Neural cell (in vitro differentiated cells): ENCODE measurements around the gene CDYL. TPM values are rescaled to one million over a fixed set of nuclear protein-coding genes. Genes with fewer than 3 reads are reported as not detected.
A peak's percentile ranks its signal among the peaks of the same experiment; 100 is the strongest.

Source experiments
- H2AFZ ChIP-seq: fragments of 200-600, 300-800 bp; sonication (generic), shearing (Covaris generic); 2 replicates; pipeline ENCODE4 v1.6.0; 2014; ENCODE audit warnings: low read depth, mild to moderate bottlenecking, antibody characterized with exemption, low read length, moderate library complexity
- H3F3A ChIP-seq: fragments of 200-600 bp; shearing (Covaris generic); 2 replicates; pipeline ENCODE4 v1.6.1; 2016; ENCODE audit warnings: mild to moderate bottlenecking, moderate library complexity, mixed read lengths, antibody characterized with exemption, low read length; ENCODE audit not compliant: insufficient read depth, poor library complexity, severe bottlenecking
- H3K27ac ChIP-seq: fragments of 200-600, 300-800 bp; sonication (generic), shearing (Covaris generic); 2 replicates; pipeline ENCODE4 v1.5.1; 2014; ENCODE audit warnings: mild to moderate bottlenecking, low read length, moderate library complexity
- H3K27me3 ChIP-seq: fragments of 300-800, 200-600 bp; sonication (generic), shearing (Covaris generic); 2 replicates; pipeline ENCODE4 v1.6.0; 2014; ENCODE audit warnings: mild to moderate bottlenecking, low read depth, low read length, moderate library complexity; ENCODE audit not compliant: insufficient read depth
- H3K36me3 ChIP-seq: fragments of 300-800, 200-600 bp; sonication (generic), shearing (Covaris generic); 2 replicates; pipeline ENCODE4 v1.5.1; 2014; ENCODE audit warnings: mild to moderate bottlenecking, antibody characterized with exemption, low read length, moderate library complexity; ENCODE audit not compliant: insufficient read depth
- H3K4me2 ChIP-seq: fragments of 300-800, 200-600 bp; sonication (generic), shearing (Covaris generic); 2 replicates; pipeline ENCODE4 v1.6.0; 2014; ENCODE audit warnings: mild to moderate bottlenecking, low read length
- H3K4me3 ChIP-seq: fragments of 300-800, 200-600 bp; sonication (generic), shearing (Covaris generic); 2 replicates; pipeline ENCODE4 v1.5.1; 2014; ENCODE audit warnings: mild to moderate bottlenecking, low read length, moderate library complexity
- H3K79me2 ChIP-seq: fragments of 200-600 bp; shearing (Covaris generic); replicated peaks from 2 replicates; pipeline ENCODE4 v1.6.0; 2014; ENCODE audit warnings: mild to moderate bottlenecking, low read length, moderate library complexity; ENCODE audit not compliant: insufficient read depth
- H3K9ac ChIP-seq: fragments of 300-800, 200-600 bp; sonication (generic), shearing (Covaris generic); 2 replicates; pipeline ENCODE4 v1.6.1; 2016; ENCODE audit warnings: mild to moderate bottlenecking, low read length, mixed read lengths
- H3K9me2 ChIP-seq: fragments of 200-600 bp; shearing (Covaris generic); 2 replicates; pipeline ENCODE4 v1.6.1; 2016; ENCODE audit warnings: mild to moderate bottlenecking, low read length, mixed read lengths; ENCODE audit not compliant: insufficient read depth
- H3K9me3 ChIP-seq: fragments of 200-600, 300-800 bp; sonication (generic), shearing (Covaris generic); 2 replicates; pipeline ENCODE4 v1.6.1; 2016; ENCODE audit warnings: mild to moderate bottlenecking, mixed run types, low read length, moderate library complexity, mixed read lengths
- H4K20me1 ChIP-seq: fragments of 200-600 bp; shearing (Covaris generic); 2 replicates; pipeline ENCODE4 v1.6.1; 2016; ENCODE audit warnings: mild to moderate bottlenecking, mixed run types; ENCODE audit not compliant: insufficient read depth
- CTCF ChIP-seq: fragments of 450-650 bp; IDR thresholded peaks from 2 replicates; pipeline ENCODE4 v1.5.1; 2014; ENCODE audit warnings: antibody characterized with exemption, mild to moderate bottlenecking, moderate library complexity; ENCODE audit not compliant: poor library complexity, severe bottlenecking
- EP300 ChIP-seq: fragments of 450-650 bp; conservative IDR thresholded peaks from 2 replicates; pipeline ENCODE4 v1.6.1; 2014; ENCODE audit warnings: antibody characterized with exemption, mild to moderate bottlenecking, moderate library complexity; ENCODE audit not compliant: poor library complexity, severe bottlenecking
- EZH2 ChIP-seq: fragments of 200-600, 300-800 bp; shearing (Covaris generic), sonication (generic); IDR thresholded peaks from 2 replicates; pipeline ENCODE4 v1.6.1; 2014; ENCODE audit warnings: antibody characterized with exemption, low read length, borderline replicate concordance, mild to moderate bottlenecking; ENCODE audit not compliant: insufficient read depth, poor library complexity, severe bottlenecking
- MXI1 ChIP-seq: fragments of 450-650 bp; conservative IDR thresholded peaks from 2 replicates; pipeline ENCODE4 v1.6.1; 2014; ENCODE audit warnings: antibody characterized with exemption, mild to moderate bottlenecking; ENCODE audit not compliant: poor library complexity, severe bottlenecking
- POLR2AphosphoS5 ChIP-seq: IDR thresholded peaks from 2 replicates; pipeline ENCODE4 v1.6.1; 2012
- RAD21 ChIP-seq: fragments of 450-650 bp; conservative IDR thresholded peaks from 2 replicates; pipeline ENCODE4 v1.6.1; 2014; ENCODE audit warnings: antibody characterized with exemption, mild to moderate bottlenecking, moderate library complexity
- REST ChIP-seq: IDR thresholded peaks from 2 replicates; pipeline ENCODE4 v1.6.1; 2012; ENCODE audit warnings: borderline replicate concordance
- SMC3 ChIP-seq: fragments of 450-650 bp; conservative IDR thresholded peaks from 2 replicates; pipeline ENCODE4 v1.6.1; 2014; ENCODE audit warnings: antibody characterized with exemption, mild to moderate bottlenecking, moderate library complexity; ENCODE audit not compliant: poor library complexity
- TAF1 ChIP-seq: IDR thresholded peaks from 2 replicates; pipeline ENCODE4 v1.6.1; 2012; ENCODE audit warnings: low read depth
- polyA plus RNA-seq: library from polyadenylated mRNA; depleted of rRNA; stranded (reverse); fragments of >200 nt; gene quantifications from 2 replicates; pipeline ENCODE4 v1.2.3, GENCODE V29; 2014

CDYL gene
- polyA plus RNA-seq, 1 donor from 2014 or later, result 5.2 TPM

- Histone ChIP-seq H3K27ac (no peak within 1 kb of the TSS), H3K4me3 (peak within 1 kb of the TSS; percentile 80), H3K9ac (peak within 1 kb of the TSS; percentile 40), H2AFZ (peak within 1 kb of the TSS; percentile 82), H3K4me2 (peak within 1 kb of the TSS; percentile 52), H3F3A (no peaks in the 10 kb centered on the region), H3K79me2 (no peaks in the 10 kb centered on the region), H3K9me2 (no peaks in the 10 kb centered on the region), H3K36me3 (no peaks in the 10 kb centered on the region), H3K9me3 (no peaks in the 10 kb centered on the region), H4K20me1 (no peaks in the 10 kb centered on the region), H3K27me3 (no peaks in the 10 kb centered on the region)
- no peak for TF ChIP-seq REST
- TF ChIP-seq CTCF, result peak; percentile 79
- TF ChIP-seq MXI1, result peak; percentile 99
- TF ChIP-seq SMC3, result no peak
- no peak for TF ChIP-seq EZH2
- TF ChIP-seq EP300, result no peak
- TF ChIP-seq RAD21, result no peak
- TF ChIP-seq POLR2AphosphoS5, result no peak
- TF ChIP-seq TAF1, result no peak
Observed at GRCh38 chr6:5003604-5004372, 227.6 kb downstream of the CDYL start, which contains the start of gene RPP40. TSS of gene RPP40 (minus strand) at chr6:5004037. CDS start at chr6:5004002, 35 bp downstream.

GRCh38 chr6:5004373-5005037, 228.3 kb downstream of the CDYL start:
- Histone ChIP-seq H3K36me3 (no peaks in the 10 kb centered on the region), H3K79me2 (no peaks in the 10 kb centered on the region), H3F3A (no peaks in the 10 kb centered on the region), H3K4me3 (peak overlapping the region; percentile 80), H3K9me2 (no peaks in the 10 kb centered on the region), H3K4me2 (peak overlapping the region; percentile 52), H3K9me3 (no peaks in the 10 kb centered on the region), H2AFZ (peak overlapping the region; percentile 24), H3K9ac (peak overlapping the region; percentile 31), H4K20me1 (no peaks in the 10 kb centered on the region), H3K27ac (no peak overlapping the region), H3K27me3 (no peaks in the 10 kb centered on the region)
- TF ChIP-seq TAF1 (no peak), EP300 (no peak), EZH2 (no peak), REST (no peak), MXI1 (no peak), POLR2AphosphoS5 (no peak), CTCF (no peak), RAD21 (no peak), SMC3 (no peak)
